Endothelial cell of umbilical vein (primary cell): Measurements from ENCODE around the gene IGF2BP2. TPM values are rescaled to one million over a fixed set of nuclear protein-coding genes. Genes with fewer than 3 reads are reported as not detected.

ENCODE experiments used
- BruUV-seq: library from RNA; stranded (reverse); fragments of 400-500 nt; replicated peaks from 2 replicates; lab custom pipeline; 2021; lab: Mats Ljungman, UMichigan
- CTCF ChIA-PET: fragments of 300-600, 350-600 bp; sonication (Branson Sonifier 250); formaldehyde crosslinking; loops from one replicate; lab custom pipeline; 2021; ENCODE audit warnings: antibody characterized with exemption, inconsistent platforms; lab: Charles Lee
- POLR2A ChIA-PET: fragments of 300-600, 350-600 bp; sonication (Branson Sonifier 250); formaldehyde crosslinking; loops from one replicate; lab custom pipeline; 2021; ENCODE audit warnings: antibody characterized with exemption, inconsistent platforms; lab: Charles Lee
- DNase-seq: peaks from one replicate; pipeline ENCODE4 v3.0.0-alpha.2; 2011; ENCODE audit warnings: low read depth, low spot score
- FAIRE-seq: peaks from 2 replicates; lab custom pipeline; 2011; peaks lifted over from hg19 to GRCh38; lab: Jason Lieb, UNC
- H2AFZ ChIP-seq: 2 replicates; pipeline ENCODE4 v1.6.0; 2012; ENCODE audit warnings: low read depth, low read length, control low read depth, inconsistent platforms
- H3K27ac ChIP-seq: 2 replicates; pipeline ENCODE4 v1.5.1; 2011; ENCODE audit warnings: low read depth, mild to moderate bottlenecking, control low read depth, low read length, moderate library complexity; ENCODE audit not compliant: insufficient read depth
- H3K27me3 ChIP-seq, 2 experiments: 2 replicates each; pipeline versions ENCODE4 v1.6.0 to v1.6.1; 2011; ENCODE audit warnings: low read length in 2 of 2, mixed read lengths in 1 of 2; ENCODE audit not compliant: control insufficient read depth in 2 of 2, insufficient read depth in 2 of 2
- H3K36me3 ChIP-seq, 2 experiments: 2 replicates in 1 of 2; 3 replicates in 1 of 2; pipeline ENCODE4 v1.5.1; 2011; ENCODE audit warnings: low read length in 2 of 2, mild to moderate bottlenecking in 1 of 2, moderate library complexity in 1 of 2; ENCODE audit not compliant: control insufficient read depth in 2 of 2, insufficient read depth in 2 of 2; ENCODE audit errors: extremely low read depth in 1 of 2
- H3K4me1 ChIP-seq: 3 replicates; pipeline ENCODE4 v1.5.1; 2011; ENCODE audit warnings: mild to moderate bottlenecking, low read length; ENCODE audit not compliant: control insufficient read depth, insufficient read depth; ENCODE audit errors: extremely low read depth
- H3K4me2 ChIP-seq: 2 replicates; pipeline ENCODE4 v1.6.1; 2011; ENCODE audit warnings: low read length, control low read depth, mixed read lengths; ENCODE audit not compliant: insufficient read depth
- H3K4me3 ChIP-seq, 3 experiments: fragments of 200-600 bp in 1 of 3; sonication (generic), shearing (Covaris generic) in 1 of 3; replicated peaks in 1 of 3; 2 replicates each; pipeline ENCODE4 v1.5.1; 2011 to 2016; ENCODE audit warnings: control low read depth in 3 of 3, low read length in 3 of 3, mild to moderate bottlenecking in 2 of 3, inconsistent platforms in 1 of 3, low read depth in 1 of 3, moderate library complexity in 1 of 3; ENCODE audit not compliant: insufficient read depth in 1 of 3
- H3K79me2 ChIP-seq: 2 replicates; pipeline ENCODE4 v1.6.0; 2012; ENCODE audit warnings: low read length, inconsistent platforms; ENCODE audit not compliant: control insufficient read depth, insufficient read depth
- H3K9ac ChIP-seq: replicated peaks from 2 replicates; pipeline ENCODE3; 2011; ENCODE audit warnings: low read length, control low read depth; ENCODE audit not compliant: insufficient read depth; ENCODE audit errors: extremely low read depth
- H3K9me1 ChIP-seq: replicated peaks from 3 replicates; pipeline ENCODE4 v1.6.0; 2011; ENCODE audit warnings: mild to moderate bottlenecking, low read length; ENCODE audit not compliant: control insufficient read depth, insufficient read depth; ENCODE audit errors: extremely low read depth
- H3K9me3 ChIP-seq: replicated peaks from 2 replicates; pipeline ENCODE4 v1.5.1; 2012; ENCODE audit warnings: low read length, inconsistent platforms; ENCODE audit not compliant: control insufficient read depth, insufficient read depth
- H4K20me1 ChIP-seq: replicated peaks from 2 replicates; pipeline ENCODE3; 2011; ENCODE audit warnings: mild to moderate bottlenecking, low read length; ENCODE audit not compliant: control insufficient read depth, insufficient read depth; ENCODE audit errors: extremely low read depth
- EZH2 ChIP-seq: IDR thresholded peaks from 2 replicates; pipeline ENCODE4 v1.6.1; 2012; ENCODE audit warnings: borderline replicate concordance, low read depth, mild to moderate bottlenecking, moderate library complexity, low read length, inconsistent platforms; ENCODE audit not compliant: severe bottlenecking
- FOS ChIP-seq: IDR thresholded peaks from 2 replicates; pipeline ENCODE4 v1.6.1; 2011; ENCODE audit warnings: mild to moderate bottlenecking, low read length, moderate library complexity, borderline replicate concordance; ENCODE audit not compliant: insufficient read depth
- GATA2 ChIP-seq: IDR thresholded peaks from 2 replicates; pipeline ENCODE4 v1.7.0; 2011; ENCODE audit warnings: low read depth, mild to moderate bottlenecking, moderate library complexity, mixed read lengths, low read length; ENCODE audit not compliant: insufficient read length, insufficient read depth
- JUN ChIP-seq: IDR thresholded peaks from 2 replicates; pipeline ENCODE4 v1.6.1; 2011; ENCODE audit warnings: borderline replicate concordance, low read depth; ENCODE audit not compliant: insufficient read length, insufficient read depth
- MAX ChIP-seq: IDR thresholded peaks from 2 replicates; pipeline ENCODE4 v1.6.1; 2011; ENCODE audit not compliant: insufficient read depth, insufficient read length
- MYC ChIP-seq: IDR thresholded peaks from one replicate; pipeline ENCODE4 v1.6.1; 2011; ENCODE audit warnings: mild to moderate bottlenecking, low read depth, low read length
- POLR2A ChIP-seq: IDR thresholded peaks from 2 replicates; pipeline ENCODE4 v1.6.1; 2012; ENCODE audit warnings: low read depth, mild to moderate bottlenecking, control low read depth, low read length
- POLR2AphosphoS5 ChIP-seq: IDR thresholded peaks from 2 replicates; pipeline ENCODE4 v1.6.1; 2012; ENCODE audit warnings: low read depth, mild to moderate bottlenecking, control low read depth, low read length, moderate library complexity; ENCODE audit not compliant: insufficient read depth
- dilution Hi-C: fragments of 300-500 bp; cut with MboI; formaldehyde crosslinking; loops from one replicate; pipeline ENCODE4 v1.15.0; 2019; ENCODE audit warnings: low sequenced_read_pairs; ENCODE audit not compliant: extremely low pct_ligation_motif_present
- intact Hi-C: fragments of 100-400 bp; cut with micrococcal nuclease; formaldehyde crosslinking; loops from one replicate; pipeline ENCODE4 v1.10.0; 2022
- polyA plus RNA-seq, 4 experiments: library from polyadenylated mRNA; depleted of rRNA in 3 of 4; stranded (reverse) in 3 of 4; unstranded in 1 of 4; fragments of >200 nt; gene quantifications; 2 replicates each; pipeline versions ENCODE4 v1.2.1 to v1.2.3, GENCODE V29; 2011 to 2012; ENCODE audit warnings: missing spikeins in 1 of 4
- total RNA-seq: library from RNA; stranded (reverse); gene quantifications from 2 replicates; pipeline ENCODE4 v1.2.3, GENCODE V29; 2021
- TF ChIP-seq, protein P1 (sequence below), 2 donors: IDR thresholded peaks; 1 replicate in 1 of 2; 2 replicates in 1 of 2; pipeline ENCODE4 v1.5.1; 2011; ENCODE audit warnings: low read length in 2 of 2, mild to moderate bottlenecking in 2 of 2, moderate library complexity in 2 of 2, control low read depth in 1 of 2, inconsistent platforms in 1 of 2, low read depth in 1 of 2; ENCODE audit not compliant: insufficient read depth in 1 of 2; ENCODE audit errors: extremely low read depth in 1 of 2

IGF2BP2 gene
- total and polyA plus RNA-seq, 2 donors (not counting 3 experiments of a cell fraction or from before 2014, with no cell fraction given), result 10.7 to 130 TPM

- Histone ChIP-seq H4K20me1 (no peaks in the 10 kb centered on the region), H3K9me1 (no peaks in the 10 kb centered on the region), H3K9ac (no peak overlapping the region), H3K4me2 (no peak overlapping the region), H3K27ac (no peak overlapping the region), H3K36me3 (no peaks in the 10 kb centered on the region), H2AFZ (no peak overlapping the region), H3K4me1 (no peaks in the 10 kb centered on the region), H3K4me3 (no peak overlapping the region), H3K27me3 (peaks cover 4 to 7% of the 10 kb centered on the region in 2 experiments), H3K9me3 (no peaks in the 10 kb centered on the region), H3K79me2 (no peaks in the 10 kb centered on the region)
- ChIA-PET POLR2A (no interaction called here), CTCF (no interaction called here)
- TF ChIP-seq POLR2AphosphoS5 (no peak), MAX (no peak), MYC (no peak), POLR2A (no peak), GATA2 (no peak), EZH2 (no peak), FOS (no peak), JUN (no peak)
- TF ChIP-seq, protein P1, sequence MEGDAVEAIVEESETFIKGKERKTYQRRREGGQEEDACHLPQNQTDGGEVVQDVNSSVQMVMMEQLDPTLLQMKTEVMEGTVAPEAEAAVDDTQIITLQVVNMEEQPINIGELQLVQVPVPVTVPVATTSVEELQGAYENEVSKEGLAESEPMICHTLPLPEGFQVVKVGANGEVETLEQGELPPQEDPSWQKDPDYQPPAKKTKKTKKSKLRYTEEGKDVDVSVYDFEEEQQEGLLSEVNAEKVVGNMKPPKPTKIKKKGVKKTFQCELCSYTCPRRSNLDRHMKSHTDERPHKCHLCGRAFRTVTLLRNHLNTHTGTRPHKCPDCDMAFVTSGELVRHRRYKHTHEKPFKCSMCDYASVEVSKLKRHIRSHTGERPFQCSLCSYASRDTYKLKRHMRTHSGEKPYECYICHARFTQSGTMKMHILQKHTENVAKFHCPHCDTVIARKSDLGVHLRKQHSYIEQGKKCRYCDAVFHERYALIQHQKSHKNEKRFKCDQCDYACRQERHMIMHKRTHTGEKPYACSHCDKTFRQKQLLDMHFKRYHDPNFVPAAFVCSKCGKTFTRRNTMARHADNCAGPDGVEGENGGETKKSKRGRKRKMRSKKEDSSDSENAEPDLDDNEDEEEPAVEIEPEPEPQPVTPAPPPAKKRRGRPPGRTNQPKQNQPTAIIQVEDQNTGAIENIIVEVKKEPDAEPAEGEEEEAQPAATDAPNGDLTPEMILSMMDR (IDR thresholded peaks at IDR 0.05; ENCODE audit: extremely low read depth in 1 of 2, insufficient read depth in 1 of 2, low read depth in 1 of 2, low read length in 2 of 2), result no peak
- dilution Hi-C loops (no loop called here), intact Hi-C loops (no loop called here)
- FAIRE-seq (no peak), DNase-seq (no peak)
- no TSS peak for BruUV-seq
Observed at GRCh38 chr3:185862920-185863319, 38.1 kb upstream of the IGF2BP2 start.
